Endothelial cell of umbilical vein (primary cell): ENCODE data around the gene PSAP. TPM values are rescaled to one million over a fixed set of nuclear protein-coding genes. Genes with fewer than 3 reads are reported as not detected.

ENCODE experiments used
- BruUV-seq: library from RNA; stranded (reverse); fragments of 400-500 nt; replicated peaks from 2 replicates; lab custom pipeline; 2021; lab: Mats Ljungman, UMichigan
- CTCF ChIA-PET: fragments of 300-600, 350-600 bp; sonication (Branson Sonifier 250); formaldehyde crosslinking; loops from one replicate; lab custom pipeline; 2021; ENCODE audit warnings: antibody characterized with exemption, inconsistent platforms; lab: Charles Lee
- POLR2A ChIA-PET: fragments of 300-600, 350-600 bp; sonication (Branson Sonifier 250); formaldehyde crosslinking; loops from one replicate; lab custom pipeline; 2021; ENCODE audit warnings: antibody characterized with exemption, inconsistent platforms; lab: Charles Lee
- DNase-seq: peaks from one replicate; pipeline ENCODE4 v3.0.0-alpha.2; 2011; ENCODE audit warnings: low read depth, low spot score
- FAIRE-seq: peaks from 2 replicates; lab custom pipeline; 2011; peaks lifted over from hg19 to GRCh38; lab: Jason Lieb, UNC
- H2AFZ ChIP-seq: 2 replicates; pipeline ENCODE4 v1.6.0; 2012; ENCODE audit warnings: low read depth, low read length, control low read depth, inconsistent platforms
- H3K27ac ChIP-seq: 2 replicates; pipeline ENCODE4 v1.5.1; 2011; ENCODE audit warnings: low read depth, mild to moderate bottlenecking, control low read depth, low read length, moderate library complexity; ENCODE audit not compliant: insufficient read depth
- H3K27me3 ChIP-seq, 2 experiments: 2 replicates each; pipeline versions ENCODE4 v1.6.0 to v1.6.1; 2011; ENCODE audit warnings: low read length in 2 of 2, mixed read lengths in 1 of 2; ENCODE audit not compliant: control insufficient read depth in 2 of 2, insufficient read depth in 2 of 2
- H3K36me3 ChIP-seq, 2 experiments: 2 replicates in 1 of 2; 3 replicates in 1 of 2; pipeline ENCODE4 v1.5.1; 2011; ENCODE audit warnings: low read length in 2 of 2, mild to moderate bottlenecking in 1 of 2, moderate library complexity in 1 of 2; ENCODE audit not compliant: control insufficient read depth in 2 of 2, insufficient read depth in 2 of 2; ENCODE audit errors: extremely low read depth in 1 of 2
- H3K4me1 ChIP-seq: 3 replicates; pipeline ENCODE4 v1.5.1; 2011; ENCODE audit warnings: mild to moderate bottlenecking, low read length; ENCODE audit not compliant: control insufficient read depth, insufficient read depth; ENCODE audit errors: extremely low read depth
- H3K4me2 ChIP-seq: 2 replicates; pipeline ENCODE4 v1.6.1; 2011; ENCODE audit warnings: low read length, control low read depth, mixed read lengths; ENCODE audit not compliant: insufficient read depth
- H3K4me3 ChIP-seq, 3 experiments: fragments of 200-600 bp in 1 of 3; sonication (generic), shearing (Covaris generic) in 1 of 3; replicated peaks in 1 of 3; 2 replicates each; pipeline ENCODE4 v1.5.1; 2011 to 2016; ENCODE audit warnings: control low read depth in 3 of 3, low read length in 3 of 3, mild to moderate bottlenecking in 2 of 3, inconsistent platforms in 1 of 3, low read depth in 1 of 3, moderate library complexity in 1 of 3; ENCODE audit not compliant: insufficient read depth in 1 of 3
- H3K79me2 ChIP-seq: 2 replicates; pipeline ENCODE4 v1.6.0; 2012; ENCODE audit warnings: low read length, inconsistent platforms; ENCODE audit not compliant: control insufficient read depth, insufficient read depth
- H3K9ac ChIP-seq: replicated peaks from 2 replicates; pipeline ENCODE3; 2011; ENCODE audit warnings: low read length, control low read depth; ENCODE audit not compliant: insufficient read depth; ENCODE audit errors: extremely low read depth
- H3K9me1 ChIP-seq: replicated peaks from 3 replicates; pipeline ENCODE4 v1.6.0; 2011; ENCODE audit warnings: mild to moderate bottlenecking, low read length; ENCODE audit not compliant: control insufficient read depth, insufficient read depth; ENCODE audit errors: extremely low read depth
- H3K9me3 ChIP-seq: replicated peaks from 2 replicates; pipeline ENCODE4 v1.5.1; 2012; ENCODE audit warnings: low read length, inconsistent platforms; ENCODE audit not compliant: control insufficient read depth, insufficient read depth
- H4K20me1 ChIP-seq: replicated peaks from 2 replicates; pipeline ENCODE3; 2011; ENCODE audit warnings: mild to moderate bottlenecking, low read length; ENCODE audit not compliant: control insufficient read depth, insufficient read depth; ENCODE audit errors: extremely low read depth
- EZH2 ChIP-seq: IDR thresholded peaks from 2 replicates; pipeline ENCODE4 v1.6.1; 2012; ENCODE audit warnings: borderline replicate concordance, low read depth, mild to moderate bottlenecking, moderate library complexity, low read length, inconsistent platforms; ENCODE audit not compliant: severe bottlenecking
- FOS ChIP-seq: IDR thresholded peaks from 2 replicates; pipeline ENCODE4 v1.6.1; 2011; ENCODE audit warnings: mild to moderate bottlenecking, low read length, moderate library complexity, borderline replicate concordance; ENCODE audit not compliant: insufficient read depth
- GATA2 ChIP-seq: IDR thresholded peaks from 2 replicates; pipeline ENCODE4 v1.7.0; 2011; ENCODE audit warnings: low read depth, mild to moderate bottlenecking, moderate library complexity, mixed read lengths, low read length; ENCODE audit not compliant: insufficient read length, insufficient read depth
- JUN ChIP-seq: IDR thresholded peaks from 2 replicates; pipeline ENCODE4 v1.6.1; 2011; ENCODE audit warnings: borderline replicate concordance, low read depth; ENCODE audit not compliant: insufficient read length, insufficient read depth
- MYC ChIP-seq: IDR thresholded peaks from one replicate; pipeline ENCODE4 v1.6.1; 2011; ENCODE audit warnings: mild to moderate bottlenecking, low read depth, low read length
- POLR2A ChIP-seq: IDR thresholded peaks from 2 replicates; pipeline ENCODE4 v1.6.1; 2012; ENCODE audit warnings: low read depth, mild to moderate bottlenecking, control low read depth, low read length
- POLR2AphosphoS5 ChIP-seq: IDR thresholded peaks from 2 replicates; pipeline ENCODE4 v1.6.1; 2012; ENCODE audit warnings: low read depth, mild to moderate bottlenecking, control low read depth, low read length, moderate library complexity; ENCODE audit not compliant: insufficient read depth
- dilution Hi-C: fragments of 300-500 bp; cut with MboI; formaldehyde crosslinking; loops from one replicate; pipeline ENCODE4 v1.15.0; 2019; ENCODE audit warnings: low sequenced_read_pairs; ENCODE audit not compliant: extremely low pct_ligation_motif_present
- intact Hi-C: fragments of 100-400 bp; cut with micrococcal nuclease; formaldehyde crosslinking; loops from one replicate; pipeline ENCODE4 v1.10.0; 2022
- polyA plus RNA-seq, 4 experiments: library from polyadenylated mRNA; depleted of rRNA in 3 of 4; stranded (reverse) in 3 of 4; unstranded in 1 of 4; fragments of >200 nt; gene quantifications; 2 replicates each; pipeline versions ENCODE4 v1.2.1 to v1.2.3, GENCODE V29; 2011 to 2012; ENCODE audit warnings: missing spikeins in 1 of 4
- total RNA-seq: library from RNA; stranded (reverse); gene quantifications from 2 replicates; pipeline ENCODE4 v1.2.3, GENCODE V29; 2021
- TF ChIP-seq, protein P1 (sequence below): IDR thresholded peaks from 2 replicates; pipeline ENCODE4 v1.6.1; 2011; ENCODE audit not compliant: insufficient read depth, insufficient read length

Gene PSAP
- total and polyA plus RNA-seq, 2 donors (not counting 3 experiments of a cell fraction or from before 2014, with no cell fraction given): 644 to 1,476 TPM

DNA sequence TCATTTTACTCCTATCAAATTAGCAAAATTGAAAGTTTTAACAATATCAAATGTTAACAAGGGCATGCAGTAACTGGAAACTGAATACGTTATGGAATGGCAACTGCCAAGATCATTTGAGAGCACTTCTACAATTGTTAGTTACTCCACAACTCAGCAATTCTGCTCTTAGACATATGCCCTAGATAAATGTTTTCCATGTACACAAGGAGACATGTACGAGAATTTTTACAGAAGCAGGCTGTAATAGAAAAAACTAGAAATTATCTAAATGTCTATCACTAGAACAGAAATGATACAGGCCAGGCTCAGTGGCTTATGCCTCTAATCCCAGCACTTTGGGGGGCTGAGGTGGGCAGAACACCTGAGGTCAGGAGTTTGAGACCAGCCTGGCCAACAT, 7.0 kb downstream of the PSAP start:
- DNase-seq (no peak), FAIRE-seq (no peak)
- BruUV-seq: no TSS peak
- peaks cover 17% of the 10 kb centered on the region for H3K4me1 ChIP-seq
- TF ChIP-seq POLR2A (no peak), FOS (no peak), POLR2AphosphoS5 (no peak), JUN (no peak), EZH2 (no peak), MYC (no peak), GATA2 (no peak)
- TF ChIP-seq, protein P1, sequence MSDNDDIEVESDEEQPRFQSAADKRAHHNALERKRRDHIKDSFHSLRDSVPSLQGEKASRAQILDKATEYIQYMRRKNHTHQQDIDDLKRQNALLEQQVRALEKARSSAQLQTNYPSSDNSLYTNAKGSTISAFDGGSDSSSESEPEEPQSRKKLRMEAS: no peak
- no peaks in the 10 kb centered on the region for H3K36me3 ChIP-seq
- no peak overlapping the region for H3K27ac ChIP-seq
- peaks cover 17% of the 10 kb centered on the region for H4K20me1 ChIP-seq
- no peak overlapping the region for H3K4me2 ChIP-seq
- dilution Hi-C loops (no loop called here), intact Hi-C loops (no loop called here)
- CTCF ChIA-PET: interaction anchor here (3.8 kb wide), 1 partner anchor 52 kb away, joined by 25 read pairs; no protein-coding TSS in a partner anchor
- no peak overlapping the region for H3K9ac ChIP-seq
- no peak overlapping the region for H3K4me3 ChIP-seq
- peaks cover 96% of the 10 kb centered on the region for H3K79me2 ChIP-seq
- no peaks in the 10 kb centered on the region for H3K9me1 ChIP-seq
- H2AFZ ChIP-seq: no peak overlapping the region
- H3K9me3 ChIP-seq: no peaks in the 10 kb centered on the region
- POLR2A ChIA-PET: no interaction called here
- H3K27me3 ChIP-seq: no peaks in the 10 kb centered on the region
